ENCODE data around the gene PRKCZ.

- TF ChIP-seq CTCF (IDR thresholded peaks at IDR 0.05) = no peak
- TF ChIP-seq ZFX (IDR thresholded peaks at IDR 0.05; ENCODE audit: borderline replicate concordance) = no peak
Observed at GRCh38 chr1:2177541-2177940, 127.3 kb downstream of the PRKCZ start.
